Measurements from ENCODE around the gene ADAP1. TPM values are rescaled to one million over a fixed set of nuclear protein-coding genes. Genes with fewer than 3 reads are reported as not detected.

The ADAP1 gene
- polyA plus RNA-seq, 3 donors, result 49.1 to 117 (median 72.2) TPM

DNA sequence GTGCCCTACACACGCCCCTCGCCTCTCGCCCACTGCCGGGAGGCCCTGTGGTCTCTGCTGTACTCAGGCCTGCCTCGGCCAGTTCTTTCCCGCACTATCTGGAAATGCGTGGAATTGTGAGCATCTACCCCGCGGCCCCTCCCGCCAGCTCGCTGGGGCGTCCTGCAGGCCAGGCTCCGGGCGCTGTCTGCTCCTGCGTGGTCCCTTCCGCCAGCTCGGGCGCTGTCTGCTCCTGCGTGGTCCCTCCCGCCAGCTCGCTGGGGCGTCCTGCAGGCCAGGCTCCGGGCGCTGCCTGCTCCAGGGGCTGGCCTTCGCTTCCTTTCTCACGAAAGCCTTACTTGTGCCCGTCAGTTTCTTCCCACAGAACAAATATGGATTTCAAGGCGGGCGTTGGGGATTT lies 63.2 kb downstream of the ADAP1 start:
- peaks cover 97% of the 10 kb centered on the region for H4K20me1 ChIP-seq (ENCODE audit: insufficient read depth, low read length)

DNA sequence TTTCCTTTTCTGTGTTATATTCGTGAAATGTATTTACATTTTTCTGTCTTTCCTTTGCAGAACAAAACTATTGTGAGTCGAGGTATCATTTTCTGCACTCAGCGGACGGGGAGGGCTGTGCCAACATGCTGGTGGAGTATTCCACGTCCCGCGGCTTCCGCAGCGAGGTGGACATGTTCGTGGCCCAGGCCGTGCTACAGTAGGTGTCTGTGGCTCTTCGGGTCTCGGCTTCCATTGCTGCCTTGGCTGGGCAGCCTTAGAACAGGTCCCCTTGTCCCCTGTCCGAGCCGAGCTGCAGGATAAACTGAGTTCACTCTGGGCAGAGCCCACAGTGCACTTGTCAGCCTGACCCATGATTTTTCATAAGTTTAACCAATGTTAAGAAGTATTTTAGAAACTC lies 63.6 kb downstream of the ADAP1 start:
- intact Hi-C loops (cut with micrococcal nuclease), result no loop called here
- Histone ChIP-seq H3K9ac (ENCODE audit: insufficient read depth, low read length, poor library complexity, severe bottlenecking) (no peak overlapping the region), H2AFZ (ENCODE audit: insufficient read depth, low read depth, low read length, poor library complexity, severe bottlenecking) (no peak overlapping the region), H3K27ac (ENCODE audit: low read depth in 1 of 2, low read length in 2 of 2) (no peak overlapping the region), H3K9me3 (replicated peaks in 1 of 2; ENCODE audit: control insufficient read depth in 1 of 2, insufficient read depth in 1 of 2, low read length in 2 of 2) (no peaks in the 10 kb centered on the region), H3K4me2 (replicated peaks; ENCODE audit: extremely low read depth, low read length, poor library complexity, severe bottlenecking) (no peak overlapping the region), H3K79me2 (ENCODE audit: insufficient read depth, low read length) (peaks cover 32% of the 10 kb centered on the region), H4K20me1 (ENCODE audit: insufficient read depth, low read length) (peaks cover 97% of the 10 kb centered on the region), H3K36me3 (replicated peaks in 1 of 2; ENCODE audit: control insufficient read depth in 1 of 2, insufficient read depth in 2 of 2, low read length in 2 of 2) (peaks cover 88 to 90% of the 10 kb centered on the region in 2 donors), H3K27me3 (ENCODE audit: control insufficient read depth in 2 of 2, insufficient read depth in 2 of 2, low read length in 2 of 2) (no peaks in the 10 kb centered on the region), H3K4me3 (replicated peaks in 1 of 3; ENCODE audit: low read depth in 2 of 3, low read length in 3 of 3) (no peak overlapping the region), H3K4me1 (ENCODE audit: control insufficient read depth in 1 of 2, insufficient read depth in 2 of 2, low read length in 2 of 2) (no peaks in the 10 kb centered on the region)
- no peaks in the 10 kb centered on the region for H3K4me1 Mint-ChIP-seq
- DNase-seq, result no peak
- H3K9me3 Mint-ChIP-seq, result peaks cover 0 to 4% (median under 1%) of the 10 kb centered on the region in 7 donors
- peak overlapping the region in 1 of 7 donors; percentile 42 for H3K27ac Mint-ChIP-seq
- no peak overlapping the region for H3K4me3 Mint-ChIP-seq
- TF ChIP-seq, protein P1, sequence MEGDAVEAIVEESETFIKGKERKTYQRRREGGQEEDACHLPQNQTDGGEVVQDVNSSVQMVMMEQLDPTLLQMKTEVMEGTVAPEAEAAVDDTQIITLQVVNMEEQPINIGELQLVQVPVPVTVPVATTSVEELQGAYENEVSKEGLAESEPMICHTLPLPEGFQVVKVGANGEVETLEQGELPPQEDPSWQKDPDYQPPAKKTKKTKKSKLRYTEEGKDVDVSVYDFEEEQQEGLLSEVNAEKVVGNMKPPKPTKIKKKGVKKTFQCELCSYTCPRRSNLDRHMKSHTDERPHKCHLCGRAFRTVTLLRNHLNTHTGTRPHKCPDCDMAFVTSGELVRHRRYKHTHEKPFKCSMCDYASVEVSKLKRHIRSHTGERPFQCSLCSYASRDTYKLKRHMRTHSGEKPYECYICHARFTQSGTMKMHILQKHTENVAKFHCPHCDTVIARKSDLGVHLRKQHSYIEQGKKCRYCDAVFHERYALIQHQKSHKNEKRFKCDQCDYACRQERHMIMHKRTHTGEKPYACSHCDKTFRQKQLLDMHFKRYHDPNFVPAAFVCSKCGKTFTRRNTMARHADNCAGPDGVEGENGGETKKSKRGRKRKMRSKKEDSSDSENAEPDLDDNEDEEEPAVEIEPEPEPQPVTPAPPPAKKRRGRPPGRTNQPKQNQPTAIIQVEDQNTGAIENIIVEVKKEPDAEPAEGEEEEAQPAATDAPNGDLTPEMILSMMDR (IDR thresholded peaks at IDR 0.05), result no peak
- WGBS (ENCODE audit: insufficient coverage), result 96% methylated on average over 15 of the region's 15 CpGs
- peaks cover 65 to 86% of the 10 kb centered on the region in 2 donors for H3K36me3 Mint-ChIP-seq
- peaks cover 0 to 5% (median 0%) of the 10 kb centered on the region in 3 donors for H3K27me3 Mint-ChIP-seq (ENCODE audit: low read depth in 3 of 3)

More for the DNA sequence above, 63.2 kb downstream of the ADAP1 start:
- Histone ChIP-seq H3K27ac (ENCODE audit: low read depth in 1 of 2, low read length in 2 of 2) (no peak overlapping the region), H2AFZ (ENCODE audit: insufficient read depth, low read depth, low read length, poor library complexity, severe bottlenecking) (no peak overlapping the region), H3K79me2 (ENCODE audit: insufficient read depth, low read length) (peaks cover 28% of the 10 kb centered on the region), H3K4me3 (replicated peaks in 1 of 3; ENCODE audit: low read depth in 2 of 3, low read length in 3 of 3) (no peak overlapping the region), H3K4me1 (ENCODE audit: control insufficient read depth in 1 of 2, insufficient read depth in 2 of 2, low read length in 2 of 2) (no peaks in the 10 kb centered on the region), H3K9me3 (replicated peaks in 1 of 2; ENCODE audit: control insufficient read depth in 1 of 2, insufficient read depth in 1 of 2, low read length in 2 of 2) (no peaks in the 10 kb centered on the region), H3K27me3 (ENCODE audit: control insufficient read depth in 2 of 2, insufficient read depth in 2 of 2, low read length in 2 of 2) (no peaks in the 10 kb centered on the region), H3K4me2 (replicated peaks; ENCODE audit: extremely low read depth, low read length, poor library complexity, severe bottlenecking) (no peak overlapping the region), H3K36me3 (replicated peaks in 1 of 2; ENCODE audit: control insufficient read depth in 1 of 2, insufficient read depth in 2 of 2, low read length in 2 of 2) (peaks cover 90 to 92% of the 10 kb centered on the region in 2 donors), H3K9ac (ENCODE audit: insufficient read depth, low read length, poor library complexity, severe bottlenecking) (no peak overlapping the region)
- no peak overlapping the region for H3K4me3 Mint-ChIP-seq
- intact Hi-C loops (cut with micrococcal nuclease), result no loop called here
- H3K36me3 Mint-ChIP-seq, result peaks cover 69 to 88% of the 10 kb centered on the region in 2 donors
- 98% methylated on average over 24 of the region's 29 CpGs for WGBS (ENCODE audit: insufficient coverage)
- H3K4me1 Mint-ChIP-seq, result no peaks in the 10 kb centered on the region
- H3K27ac Mint-ChIP-seq, result no peak overlapping the region
- peaks cover 0 to 5% (median 0%) of the 10 kb centered on the region in 3 donors for H3K27me3 Mint-ChIP-seq (ENCODE audit: low read depth in 3 of 3)
- TF ChIP-seq, protein P1 (IDR thresholded peaks at IDR 0.05), result no peak
- DNase-seq, result no peak
- peaks cover 0 to 4% (median 2%) of the 10 kb centered on the region in 7 donors for H3K9me3 Mint-ChIP-seq
